ENCODE measurements around the gene MYBPC2.

MYBPC2 gene

DNA sequence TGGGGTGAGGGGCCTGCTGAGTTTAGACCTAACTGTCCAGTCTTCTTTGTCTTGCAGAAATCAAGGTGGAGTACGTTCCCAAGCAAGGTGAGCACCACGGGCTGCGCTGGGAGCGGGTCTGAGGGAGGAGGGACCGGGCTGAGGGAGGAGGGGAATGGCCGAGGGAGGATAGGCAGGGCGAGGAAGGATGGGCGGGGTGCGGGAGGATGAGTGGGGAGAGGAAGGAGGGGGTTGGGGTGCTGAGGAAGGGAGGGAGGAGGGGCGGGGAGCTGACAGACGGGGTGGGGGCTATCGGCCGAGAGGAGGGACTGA, 18.5 kb downstream of the MYBPC2 start:
- H3K4me1 Mint-ChIP-seq (ENCODE audit: low read depth): no peaks in the 10 kb centered on the region
- no peak overlapping the region for H3K27ac Mint-ChIP-seq
- peaks cover 3% of the 10 kb centered on the region for H3K9me3 Mint-ChIP-seq
- H3K36me3 Mint-ChIP-seq (ENCODE audit: low read depth): no peaks in the 10 kb centered on the region
- H3K4me3 Mint-ChIP-seq: no peak overlapping the region
- peaks cover 4% of the 10 kb centered on the region for H3K27me3 Mint-ChIP-seq (ENCODE audit: low read depth)

DNA sequence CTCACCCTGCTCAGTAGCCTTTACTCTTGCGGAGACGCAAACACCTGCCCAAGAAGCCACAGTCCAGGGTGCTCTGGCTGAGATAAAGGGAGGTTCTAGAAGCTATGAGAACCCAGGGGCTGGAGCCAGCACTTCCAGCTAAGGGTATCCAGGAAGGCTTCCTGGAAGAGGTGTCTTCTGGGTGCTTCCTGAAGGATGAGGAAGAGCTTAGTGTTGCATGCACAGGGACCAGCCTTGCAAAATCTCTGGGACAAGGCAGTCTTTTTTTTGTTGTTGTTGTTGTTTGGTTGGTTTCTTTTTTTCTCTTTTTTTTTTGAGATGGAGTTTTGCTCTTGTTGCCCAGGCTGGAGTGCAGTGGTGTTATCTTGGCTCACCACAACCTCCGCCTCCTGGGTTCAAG, 20.6 kb downstream of the MYBPC2 start:
- Mint-ChIP-seq H3K27ac (no peak overlapping the region), H3K4me3 (no peak overlapping the region), H3K4me1 (ENCODE audit: low read depth) (no peaks in the 10 kb centered on the region), H3K27me3 (ENCODE audit: low read depth) (peaks cover 7% of the 10 kb centered on the region), H3K9me3 (no peaks in the 10 kb centered on the region), H3K36me3 (ENCODE audit: low read depth) (no peaks in the 10 kb centered on the region)

DNA sequence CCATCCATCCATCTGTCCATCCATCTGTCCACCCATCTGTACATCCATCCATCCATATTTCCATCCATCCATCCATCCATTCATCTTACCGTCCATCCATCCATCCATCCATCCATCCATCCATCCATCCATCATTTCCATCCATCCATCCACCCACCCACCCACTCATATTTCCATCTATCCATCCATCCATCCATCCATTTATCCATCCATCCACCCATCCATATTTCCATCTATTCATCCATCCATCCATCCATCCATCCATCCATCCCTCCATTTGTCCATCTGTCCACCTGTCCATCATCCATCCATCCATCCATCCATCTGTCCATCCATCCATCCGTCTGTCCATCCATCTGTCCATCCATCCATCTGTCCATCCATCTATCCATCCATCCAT, 23.3 kb downstream of the MYBPC2 start:
- peaks cover 6% of the 10 kb centered on the region for H3K4me1 Mint-ChIP-seq (ENCODE audit: low read depth)
- no peak overlapping the region for H3K27ac Mint-ChIP-seq
- H3K4me3 Mint-ChIP-seq: no peak overlapping the region
- H3K36me3 Mint-ChIP-seq (ENCODE audit: low read depth): no peaks in the 10 kb centered on the region
- peaks cover 4% of the 10 kb centered on the region for H3K27me3 Mint-ChIP-seq (ENCODE audit: low read depth)
- H3K9me3 Mint-ChIP-seq: no peaks in the 10 kb centered on the region

DNA sequence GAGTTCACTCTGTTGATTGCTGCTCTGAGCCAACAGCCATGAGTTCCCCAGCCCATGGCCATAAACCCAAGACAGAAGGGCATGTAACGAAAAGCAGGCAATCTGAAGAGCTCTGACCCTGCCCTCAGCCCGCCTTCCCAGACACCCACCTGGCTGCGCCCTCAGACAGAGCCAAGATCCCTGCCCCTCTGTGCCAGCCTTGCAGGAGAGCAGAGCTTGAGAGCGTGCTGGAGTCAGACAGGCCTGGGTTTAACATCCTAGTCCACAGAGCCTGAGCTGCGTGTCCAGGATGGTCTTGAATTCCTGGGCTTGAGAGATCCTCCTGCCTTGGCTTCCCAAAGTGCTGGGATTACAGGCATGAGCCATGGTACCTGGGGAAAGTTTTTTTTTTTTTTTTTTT, 24.6 kb downstream of the MYBPC2 start:
- H3K9me3 Mint-ChIP-seq: no peaks in the 10 kb centered on the region
- H3K4me1 Mint-ChIP-seq (ENCODE audit: low read depth): peaks cover 9% of the 10 kb centered on the region
- no peak overlapping the region for H3K4me3 Mint-ChIP-seq
- no peak overlapping the region for H3K27ac Mint-ChIP-seq
- H3K36me3 Mint-ChIP-seq (ENCODE audit: low read depth): no peaks in the 10 kb centered on the region
- H3K27me3 Mint-ChIP-seq (ENCODE audit: low read depth): peaks cover 4% of the 10 kb centered on the region

DNA sequence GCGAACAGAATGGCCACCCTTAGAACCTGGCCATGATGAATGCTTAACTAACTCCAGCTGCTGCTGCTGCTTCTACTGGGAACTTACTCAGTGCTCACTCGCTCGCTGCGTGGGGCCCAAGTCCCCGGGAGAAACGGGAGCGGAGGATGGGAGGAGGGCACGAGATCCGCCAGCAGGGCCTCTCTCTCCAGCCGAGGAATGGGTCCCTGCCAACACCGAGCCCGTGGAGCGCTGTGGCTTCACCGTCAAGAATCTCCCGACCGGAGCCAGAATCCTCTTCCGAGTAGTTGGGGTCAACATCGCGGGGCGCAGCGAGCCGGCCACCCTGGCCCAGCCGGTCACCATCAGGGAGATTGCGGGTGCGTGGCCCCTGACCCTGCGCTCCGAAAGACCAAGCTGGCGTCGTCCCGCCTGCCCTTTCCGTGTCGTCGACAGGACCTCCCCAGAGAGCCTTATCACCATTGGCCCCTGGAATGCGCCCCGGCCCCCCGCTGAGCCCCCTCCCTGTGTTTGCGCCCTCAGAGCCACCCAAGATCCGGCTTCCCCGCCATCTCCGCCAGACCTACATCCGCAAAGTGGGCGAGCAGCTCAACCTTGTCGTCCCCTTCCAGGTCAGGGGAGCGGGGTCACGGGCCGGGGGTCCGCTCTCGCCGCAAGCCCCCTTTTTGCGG, 25.8 kb downstream of the MYBPC2 start:
- peaks cover 9% of the 10 kb centered on the region for H3K4me1 Mint-ChIP-seq (ENCODE audit: low read depth)
- H3K9me3 Mint-ChIP-seq: no peaks in the 10 kb centered on the region
- no peaks in the 10 kb centered on the region for H3K36me3 Mint-ChIP-seq (ENCODE audit: low read depth)
- peaks cover 4% of the 10 kb centered on the region for H3K27me3 Mint-ChIP-seq (ENCODE audit: low read depth)
- no peak overlapping the region for H3K4me3 Mint-ChIP-seq
- H3K27ac Mint-ChIP-seq: no peak overlapping the region

DNA sequence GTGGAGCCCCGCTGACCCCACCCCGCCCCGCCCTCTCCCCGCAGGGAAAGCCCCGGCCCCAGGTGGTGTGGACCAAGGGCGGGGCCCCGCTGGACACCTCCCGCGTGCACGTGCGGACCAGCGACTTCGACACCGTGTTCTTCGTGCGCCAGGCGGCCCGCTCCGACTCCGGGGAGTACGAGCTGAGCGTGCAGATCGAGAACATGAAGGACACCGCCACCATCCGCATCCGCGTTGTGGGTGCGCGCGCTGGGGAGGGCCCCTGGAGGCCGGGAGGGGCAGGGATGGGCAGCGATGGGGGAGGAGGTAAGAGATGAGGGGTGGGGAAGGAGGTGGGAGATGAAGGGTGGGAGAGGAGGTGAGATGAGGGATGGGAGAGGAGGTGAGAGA, 26.4 kb downstream of the MYBPC2 start:
- Mint-ChIP-seq H3K36me3 (ENCODE audit: low read depth) (no peaks in the 10 kb centered on the region), H3K27me3 (ENCODE audit: low read depth) (peaks cover 4% of the 10 kb centered on the region), H3K4me1 (ENCODE audit: low read depth) (peaks cover 9% of the 10 kb centered on the region), H3K27ac (no peak overlapping the region), H3K4me3 (no peak overlapping the region), H3K9me3 (no peaks in the 10 kb centered on the region)

DNA sequence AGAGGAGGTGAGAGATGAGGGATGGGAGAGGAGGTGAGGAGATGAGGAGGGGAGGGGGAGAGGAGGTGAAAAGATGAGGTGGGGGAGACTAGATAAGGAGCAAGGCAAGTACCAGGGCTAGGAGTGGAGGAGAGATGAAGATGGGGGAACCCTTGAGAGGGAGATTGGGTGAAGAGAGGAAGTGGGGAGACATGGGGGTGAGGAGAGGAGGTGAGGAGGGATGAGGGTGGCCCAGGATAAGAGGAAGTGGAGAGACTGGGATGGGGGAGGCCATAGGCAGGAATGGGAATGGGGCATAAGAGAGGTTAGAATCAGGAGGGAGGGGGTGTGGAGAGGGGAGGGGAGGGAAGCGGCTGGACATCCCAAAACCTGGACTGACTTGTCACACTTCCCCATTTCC, 26.9 kb downstream of the MYBPC2 start:
- no peak overlapping the region for H3K27ac Mint-ChIP-seq
- no peak overlapping the region for H3K4me3 Mint-ChIP-seq
- H3K27me3 Mint-ChIP-seq (ENCODE audit: low read depth): peaks cover 4% of the 10 kb centered on the region
- no peaks in the 10 kb centered on the region for H3K36me3 Mint-ChIP-seq (ENCODE audit: low read depth)
- H3K4me1 Mint-ChIP-seq (ENCODE audit: low read depth): peaks cover 9% of the 10 kb centered on the region
- no peaks in the 10 kb centered on the region for H3K9me3 Mint-ChIP-seq

DNA sequence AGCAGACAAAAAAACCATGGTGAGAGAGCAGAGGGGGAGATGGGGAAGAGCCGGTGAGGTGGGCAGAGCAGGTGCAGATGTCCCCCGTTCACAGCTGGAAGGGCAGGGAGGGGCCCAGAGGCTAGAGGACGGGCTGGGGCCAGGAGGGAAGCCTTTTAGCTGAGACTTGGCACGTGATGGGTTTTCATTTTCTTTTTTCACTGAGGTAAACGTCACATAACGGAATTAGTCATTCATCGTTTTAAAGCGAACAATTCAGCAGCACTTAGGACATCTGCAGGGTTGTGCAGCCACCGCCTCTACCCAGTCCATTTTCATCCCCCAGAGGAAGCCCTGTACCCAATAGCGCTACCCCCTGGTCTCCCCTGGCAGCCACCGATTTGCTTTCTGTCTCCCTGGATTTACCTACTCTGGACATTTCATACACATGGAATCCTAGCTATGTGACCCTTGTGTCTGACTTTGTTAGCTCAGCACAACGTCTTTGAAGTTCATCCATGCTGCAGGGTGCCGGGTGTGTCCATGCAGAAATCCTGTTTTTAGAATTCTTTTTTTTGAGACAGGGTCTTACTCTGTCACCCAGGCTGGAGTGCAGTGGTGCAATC, 27.6 kb downstream of the MYBPC2 start:
- Mint-ChIP-seq H3K27ac (no peak overlapping the region), H3K27me3 (ENCODE audit: low read depth) (peaks cover 4% of the 10 kb centered on the region), H3K9me3 (no peaks in the 10 kb centered on the region), H3K4me1 (ENCODE audit: low read depth) (peaks cover 9% of the 10 kb centered on the region), H3K4me3 (no peak overlapping the region), H3K36me3 (ENCODE audit: low read depth) (no peaks in the 10 kb centered on the region)

DNA sequence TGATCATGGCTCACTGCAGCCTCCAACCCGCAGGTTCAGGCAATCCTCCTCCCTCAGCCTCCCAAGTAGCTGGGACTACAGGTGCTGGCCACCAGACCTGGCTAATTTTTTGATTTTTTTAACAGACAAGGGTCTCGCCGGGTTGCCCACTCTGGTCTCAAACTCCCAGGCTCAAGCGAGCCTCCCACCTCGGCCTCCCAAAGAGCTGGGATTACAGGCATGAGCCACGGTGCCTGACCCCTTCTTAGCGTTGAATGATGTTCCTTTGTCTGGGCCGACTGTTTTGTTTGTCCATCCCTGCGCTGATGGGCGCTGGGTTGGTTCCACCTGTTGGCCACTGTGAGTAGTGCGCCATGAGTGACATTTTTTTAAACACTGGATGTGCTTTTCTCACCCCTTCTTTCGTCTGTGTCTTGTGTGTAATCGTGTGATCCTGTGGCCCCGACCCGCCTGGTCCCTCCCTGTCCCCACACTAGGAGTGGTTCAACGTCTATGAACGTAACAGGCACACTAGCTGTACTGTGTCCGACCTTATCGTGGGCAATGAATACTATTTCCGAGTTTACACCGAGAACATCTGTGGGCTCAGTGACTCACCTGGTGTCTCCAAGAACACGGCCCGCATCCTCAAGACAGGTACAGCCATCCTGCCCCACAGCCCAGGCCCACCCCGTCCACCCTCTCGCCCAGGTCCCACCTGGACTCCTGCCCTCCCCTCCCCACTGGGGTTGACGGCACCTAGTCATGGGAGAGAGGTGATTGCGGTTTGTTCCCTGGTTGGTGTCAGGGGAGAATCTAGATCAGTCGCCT, 28.6 kb downstream of the MYBPC2 start:
- Mint-ChIP-seq H3K4me3 (no peak overlapping the region), H3K9me3 (no peaks in the 10 kb centered on the region), H3K4me1 (ENCODE audit: low read depth) (peaks cover 9% of the 10 kb centered on the region), H3K27ac (no peak overlapping the region), H3K36me3 (ENCODE audit: low read depth) (no peaks in the 10 kb centered on the region), H3K27me3 (ENCODE audit: low read depth) (peaks cover 4% of the 10 kb centered on the region)

DNA sequence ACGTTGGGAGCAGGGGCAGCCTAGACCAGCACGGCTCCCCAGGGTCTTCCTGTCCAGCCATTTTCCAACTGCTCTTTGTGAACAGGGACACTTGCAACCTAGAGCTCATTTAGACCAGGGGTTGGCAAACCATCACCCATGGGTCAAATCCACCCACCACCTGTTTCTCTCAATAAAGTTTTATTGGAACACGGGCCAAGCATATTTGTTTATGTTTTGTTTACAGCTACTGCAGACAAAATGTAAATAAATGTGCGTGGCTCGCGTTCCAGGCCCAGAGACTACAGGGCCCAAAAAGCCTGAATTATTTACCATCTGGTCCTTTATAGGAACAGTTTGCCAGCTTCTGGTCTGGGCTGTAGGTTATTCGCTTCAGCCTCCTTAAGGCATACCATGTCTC, 30.3 kb downstream of the MYBPC2 start:
- H3K4me1 Mint-ChIP-seq (ENCODE audit: low read depth): peaks cover 9% of the 10 kb centered on the region
- no peaks in the 10 kb centered on the region for H3K27me3 Mint-ChIP-seq (ENCODE audit: low read depth)
- H3K9me3 Mint-ChIP-seq: no peaks in the 10 kb centered on the region
- no peaks in the 10 kb centered on the region for H3K36me3 Mint-ChIP-seq (ENCODE audit: low read depth)
- no peak overlapping the region for H3K4me3 Mint-ChIP-seq
- H3K27ac Mint-ChIP-seq: no peak overlapping the region

DNA sequence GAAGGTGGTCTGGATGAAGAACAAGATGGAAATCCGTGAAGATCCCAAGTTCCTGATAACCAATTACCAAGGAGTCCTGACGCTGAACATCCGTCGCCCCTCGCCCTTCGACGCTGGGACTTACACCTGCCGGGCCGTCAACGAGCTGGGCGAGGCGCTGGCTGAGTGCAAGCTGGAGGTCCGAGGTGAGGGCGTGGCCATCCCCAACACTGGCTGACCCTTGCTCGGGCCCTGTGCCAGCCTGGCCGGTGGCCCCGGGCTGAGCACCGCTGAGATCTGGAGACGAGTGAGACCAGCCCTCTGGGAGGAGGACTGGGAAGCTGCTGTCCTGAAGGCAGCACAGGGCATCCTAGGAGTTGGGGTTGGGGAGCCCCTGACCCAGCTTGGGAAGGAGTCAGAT, 31.7 kb downstream of the MYBPC2 start:
- H3K4me3 Mint-ChIP-seq: no peak overlapping the region
- no peak overlapping the region for H3K27ac Mint-ChIP-seq
- no peaks in the 10 kb centered on the region for H3K27me3 Mint-ChIP-seq (ENCODE audit: low read depth)
- no peaks in the 10 kb centered on the region for H3K36me3 Mint-ChIP-seq (ENCODE audit: low read depth)
- H3K4me1 Mint-ChIP-seq (ENCODE audit: low read depth): peaks cover 9% of the 10 kb centered on the region
- H3K9me3 Mint-ChIP-seq: no peaks in the 10 kb centered on the region

DNA sequence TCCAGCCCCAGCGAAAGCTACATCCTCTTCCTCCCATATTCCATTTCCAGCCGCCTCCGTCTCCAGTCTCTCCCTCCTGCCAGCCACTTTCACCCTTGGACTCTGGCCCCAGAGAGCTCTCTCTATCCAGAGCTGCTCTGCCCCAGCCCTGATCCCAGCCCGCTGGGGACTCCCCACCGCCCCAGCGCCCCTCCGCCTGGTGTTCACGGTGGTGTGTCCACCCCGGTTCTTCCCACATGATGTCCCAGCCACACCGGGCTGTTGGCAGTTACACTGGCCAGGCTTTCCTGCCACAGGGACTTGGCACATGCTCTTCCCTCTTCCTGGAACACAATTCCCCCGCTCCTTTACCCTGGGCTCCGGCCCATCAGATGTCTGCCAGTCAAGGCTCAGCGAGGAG, 32.3 kb downstream of the MYBPC2 start:
- no peak overlapping the region for H3K4me3 Mint-ChIP-seq
- no peaks in the 10 kb centered on the region for H3K36me3 Mint-ChIP-seq (ENCODE audit: low read depth)
- H3K9me3 Mint-ChIP-seq: no peaks in the 10 kb centered on the region
- peaks cover 8% of the 10 kb centered on the region for H3K4me1 Mint-ChIP-seq (ENCODE audit: low read depth)
- no peak overlapping the region for H3K27ac Mint-ChIP-seq
- no peaks in the 10 kb centered on the region for H3K27me3 Mint-ChIP-seq (ENCODE audit: low read depth)

DNA sequence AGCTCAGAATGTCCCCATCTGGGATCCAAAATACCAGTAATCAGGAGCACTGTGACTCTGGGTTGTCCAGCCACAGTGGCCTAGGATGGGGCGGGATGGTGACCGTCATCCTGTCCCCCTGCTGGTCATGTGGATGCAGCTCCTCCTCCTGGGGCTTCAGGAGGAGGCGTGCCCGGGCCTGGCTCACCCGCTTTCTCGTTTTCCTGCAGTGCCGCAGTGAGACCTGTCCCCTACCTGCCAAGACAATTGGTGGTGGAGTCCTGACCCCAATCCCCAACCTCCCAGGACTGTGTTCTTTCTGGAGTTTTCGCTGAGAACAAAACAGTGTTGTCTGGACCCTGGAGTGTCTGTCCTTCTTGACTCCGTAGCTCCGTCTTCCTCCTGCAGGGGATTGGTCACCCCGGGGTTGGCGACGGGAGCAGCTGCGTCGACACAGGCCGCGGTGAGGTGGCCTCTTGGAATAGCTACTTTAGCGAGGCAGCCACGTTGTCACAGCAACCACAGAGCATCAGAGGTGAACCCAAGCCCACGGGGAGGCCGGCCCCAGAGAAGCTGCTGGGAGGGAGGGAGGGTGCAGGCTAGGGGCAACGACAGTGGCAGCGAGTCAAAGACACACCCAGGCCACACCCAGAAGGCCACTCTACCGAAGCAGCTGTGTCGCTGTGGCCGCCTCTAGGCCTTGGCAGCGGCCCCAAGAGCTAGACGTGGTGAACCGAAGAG, 33.5 kb downstream of the MYBPC2 start:
- Mint-ChIP-seq H3K9me3 (no peaks in the 10 kb centered on the region), H3K4me1 (ENCODE audit: low read depth) (peaks cover 3% of the 10 kb centered on the region), H3K36me3 (ENCODE audit: low read depth) (no peaks in the 10 kb centered on the region), H3K27ac (no peak overlapping the region), H3K4me3 (no peak overlapping the region), H3K27me3 (ENCODE audit: low read depth) (no peaks in the 10 kb centered on the region)

DNA sequence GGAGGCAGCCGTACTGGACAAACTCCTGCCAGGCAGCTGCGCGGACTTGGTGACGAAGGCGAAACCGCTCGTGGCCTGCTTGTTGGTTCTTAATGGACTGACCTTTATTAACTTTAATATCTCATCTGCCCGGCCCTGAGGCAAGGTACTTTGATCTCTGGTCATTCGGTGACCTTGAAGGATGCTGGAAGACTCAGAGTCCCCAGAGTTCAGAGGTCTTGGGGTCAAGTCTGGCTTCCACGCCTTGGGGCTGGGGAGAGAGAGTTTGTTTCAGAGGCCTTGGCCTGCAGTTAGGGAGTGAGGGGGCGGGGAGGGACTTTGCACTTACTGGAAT, 34.0 kb downstream of the MYBPC2 start:
- no peak overlapping the region for H3K27ac Mint-ChIP-seq

DNA sequence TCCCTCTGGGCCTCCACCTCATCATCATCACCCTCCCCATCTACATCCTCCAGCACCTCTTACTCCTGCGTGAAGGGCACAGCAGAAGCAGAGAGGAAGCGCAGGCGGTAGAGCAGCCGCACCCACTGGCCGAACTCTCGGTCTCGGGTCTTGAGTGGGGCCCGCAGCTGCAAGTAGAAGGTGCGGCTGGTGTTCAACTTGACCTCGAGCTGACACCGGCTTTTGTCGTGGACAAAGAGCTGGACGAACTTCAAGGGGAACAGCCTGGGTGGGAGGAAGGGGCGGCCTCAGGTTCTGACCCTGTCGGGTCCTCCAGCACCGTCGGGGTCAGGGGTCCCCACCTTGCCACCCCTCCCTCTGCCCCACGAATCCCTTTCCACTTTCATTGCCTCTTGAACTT, 34.9 kb downstream of the MYBPC2 start:
- Mint-ChIP-seq H3K4me3 (no peak overlapping the region), H3K27me3 (ENCODE audit: low read depth) (no peaks in the 10 kb centered on the region), H3K27ac (no peak overlapping the region), H3K36me3 (ENCODE audit: low read depth) (no peaks in the 10 kb centered on the region), H3K9me3 (no peaks in the 10 kb centered on the region), H3K4me1 (ENCODE audit: low read depth) (no peaks in the 10 kb centered on the region)

More for the DNA sequence above, 34.0 kb downstream of the MYBPC2 start:
- H3K4me3 Mint-ChIP-seq: no peak overlapping the region
- H3K9me3 Mint-ChIP-seq: no peaks in the 10 kb centered on the region
- no peaks in the 10 kb centered on the region for H3K4me1 Mint-ChIP-seq (ENCODE audit: low read depth)
- no peaks in the 10 kb centered on the region for H3K36me3 Mint-ChIP-seq (ENCODE audit: low read depth)
- H3K27me3 Mint-ChIP-seq (ENCODE audit: low read depth): no peaks in the 10 kb centered on the region
